OCI-LY3 (cell line): Measurements from ENCODE around the gene TPGS1.
A peak's percentile ranks its signal among the peaks of the same experiment; 100 is the strongest.

ENCODE experiments used
- H2AFZ ChIP-seq: fragments of 200-600, 300-600 bp; shearing (Covaris generic); 2 replicates; pipeline ENCODE4 v1.6.0; 2014; ENCODE audit warnings: antibody characterized with exemption, low read depth, low read length
- H3K27ac ChIP-seq: fragments of 200-600, 300-600 bp; sonication (generic); 2 replicates; pipeline ENCODE4 v1.5.1; 2014; ENCODE audit warnings: mild to moderate bottlenecking, low read length, moderate library complexity, mixed read lengths
- H3K27me3 ChIP-seq: fragments of 200-600, 300-600 bp; sonication (generic); 2 replicates; pipeline ENCODE4 v1.6.1; 2014; ENCODE audit warnings: low read depth, low read length, mixed read lengths
- H3K36me3 ChIP-seq: fragments of 200-600, 300-600 bp; sonication (generic); replicated peaks from 2 replicates; pipeline ENCODE3; 2014; ENCODE audit warnings: low read depth, low read length, mixed read lengths
- H3K4me1 ChIP-seq: fragments of 300-600, 200-600 bp; sonication (generic); 2 replicates; pipeline ENCODE4 v1.6.1; 2014; ENCODE audit warnings: low read length, mixed read lengths
- H3K4me2 ChIP-seq: fragments of 200-600, 300-600 bp; sonication (generic); 2 replicates; pipeline ENCODE4 v1.6.1; 2014; ENCODE audit warnings: low read length, mixed read lengths
- H3K4me3 ChIP-seq: fragments of 300-600, 200-600 bp; sonication (generic); 2 replicates; pipeline ENCODE4 v1.5.1; 2014; ENCODE audit warnings: antibody characterized with exemption, mild to moderate bottlenecking, low read length, moderate library complexity
- H3K79me2 ChIP-seq: fragments of 300-600, 200-600 bp; shearing (Covaris generic); 2 replicates; pipeline ENCODE4 v1.6.1; 2014; ENCODE audit warnings: mild to moderate bottlenecking, low read length, mixed read lengths
- H3K9ac ChIP-seq: fragments of 300-600, 200-600 bp; shearing (Covaris generic); 2 replicates; pipeline ENCODE4 v1.6.0; 2014; ENCODE audit warnings: mild to moderate bottlenecking, low read length, moderate library complexity
- H3K9me3 ChIP-seq: fragments of 200-600, 300-600 bp; shearing (Covaris generic); 2 replicates; pipeline ENCODE4 v1.6.1; 2014; ENCODE audit warnings: low read length, mixed read lengths; ENCODE audit not compliant: insufficient read depth
- H4K20me1 ChIP-seq: fragments of 200-600, 300-600 bp; sonication (generic); 2 replicates; pipeline ENCODE4 v1.6.1; 2016; ENCODE audit warnings: low read length, mixed read lengths; ENCODE audit not compliant: insufficient read depth
- EZH2phosphoT487 ChIP-seq: fragments of 200-600 bp; shearing (Covaris generic); IDR thresholded peaks from 2 replicates; pipeline ENCODE4 v1.6.1; 2018; ENCODE audit warnings: antibody characterized with exemption, mixed run types, low read depth
- TF ChIP-seq, protein P1 (sequence below): fragments of 200-600, 300-600 bp; sonication (generic); IDR thresholded peaks from 2 replicates; pipeline ENCODE4 v1.5.1; 2014; ENCODE audit warnings: antibody characterized with exemption, low read length, low read depth

TPGS1 gene

DNA sequence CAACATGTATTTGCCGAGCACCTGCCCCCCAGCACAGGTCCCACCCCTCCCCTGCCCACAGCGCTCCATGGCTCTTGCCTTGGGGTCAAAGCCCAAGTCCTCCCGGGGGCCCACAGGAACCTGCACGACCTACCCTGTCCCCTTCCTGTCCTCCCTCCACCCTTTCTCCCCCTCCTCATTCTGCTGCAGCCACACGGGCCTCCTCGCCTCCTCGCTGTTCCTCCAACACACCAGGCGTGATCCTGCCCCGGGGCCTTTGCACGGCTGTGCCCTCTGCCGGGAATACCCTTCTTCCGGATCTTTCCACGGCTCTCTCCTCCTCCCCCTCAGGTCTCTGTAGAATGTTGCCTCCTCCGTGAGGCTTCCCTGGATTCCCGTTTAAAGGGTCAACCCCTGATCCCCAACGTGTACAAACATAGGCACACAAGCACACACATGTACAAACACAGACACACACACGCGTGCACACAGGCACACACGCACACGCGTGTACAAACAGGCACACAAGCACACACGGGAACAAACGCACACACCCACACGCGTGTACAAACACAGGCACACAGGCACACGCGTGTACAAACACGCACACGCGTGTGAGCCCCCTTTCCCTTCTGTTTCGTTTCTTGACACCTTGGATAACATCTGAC, 8.2 kb upstream of the TPGS1 start:
- H3K4me2 ChIP-seq = no peak overlapping the region
- H4K20me1 ChIP-seq = no peaks in the 10 kb centered on the region
- H3K36me3 ChIP-seq = no peaks in the 10 kb centered on the region
- TF ChIP-seq, protein P1, sequence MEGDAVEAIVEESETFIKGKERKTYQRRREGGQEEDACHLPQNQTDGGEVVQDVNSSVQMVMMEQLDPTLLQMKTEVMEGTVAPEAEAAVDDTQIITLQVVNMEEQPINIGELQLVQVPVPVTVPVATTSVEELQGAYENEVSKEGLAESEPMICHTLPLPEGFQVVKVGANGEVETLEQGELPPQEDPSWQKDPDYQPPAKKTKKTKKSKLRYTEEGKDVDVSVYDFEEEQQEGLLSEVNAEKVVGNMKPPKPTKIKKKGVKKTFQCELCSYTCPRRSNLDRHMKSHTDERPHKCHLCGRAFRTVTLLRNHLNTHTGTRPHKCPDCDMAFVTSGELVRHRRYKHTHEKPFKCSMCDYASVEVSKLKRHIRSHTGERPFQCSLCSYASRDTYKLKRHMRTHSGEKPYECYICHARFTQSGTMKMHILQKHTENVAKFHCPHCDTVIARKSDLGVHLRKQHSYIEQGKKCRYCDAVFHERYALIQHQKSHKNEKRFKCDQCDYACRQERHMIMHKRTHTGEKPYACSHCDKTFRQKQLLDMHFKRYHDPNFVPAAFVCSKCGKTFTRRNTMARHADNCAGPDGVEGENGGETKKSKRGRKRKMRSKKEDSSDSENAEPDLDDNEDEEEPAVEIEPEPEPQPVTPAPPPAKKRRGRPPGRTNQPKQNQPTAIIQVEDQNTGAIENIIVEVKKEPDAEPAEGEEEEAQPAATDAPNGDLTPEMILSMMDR = no peak
- TF ChIP-seq EZH2phosphoT487 = no peak
- no peaks in the 10 kb centered on the region; the same call in 1 of the 2 replicates for H3K9me3 ChIP-seq
- H3K4me1 ChIP-seq = peaks cover 7% of the 10 kb centered on the region; the same call in 1 of the 2 replicates
- H3K9ac ChIP-seq = no peak overlapping the region
- H3K27ac ChIP-seq = no peak overlapping the region
- H3K27me3 ChIP-seq = no peaks in the 10 kb centered on the region
- H3K79me2 ChIP-seq = no peaks in the 10 kb centered on the region
- no peak overlapping the region for H2AFZ ChIP-seq
- no peak overlapping the region for H3K4me3 ChIP-seq

DNA sequence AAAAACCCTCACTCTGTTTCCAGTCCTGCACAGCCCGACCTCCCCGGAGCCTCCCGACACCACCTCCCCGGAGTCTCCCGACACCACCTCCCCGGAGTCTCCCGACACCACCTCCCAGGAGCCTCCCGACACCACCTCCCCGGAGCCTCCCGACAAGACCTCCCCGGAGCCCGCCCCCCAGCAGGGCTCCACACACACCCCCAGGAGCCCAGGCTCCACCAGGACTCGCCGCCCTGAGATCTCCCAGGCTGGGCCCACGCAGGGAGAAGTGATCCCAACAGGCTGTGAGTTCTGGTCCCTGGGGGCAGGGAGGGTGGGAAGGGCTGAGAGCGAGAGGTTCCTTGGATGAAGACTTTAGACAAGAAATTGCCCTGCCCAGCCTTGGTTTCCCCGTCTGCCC, 5.7 kb upstream of the TPGS1 start:
- Histone ChIP-seq H3K4me1 (peaks cover 7% of the 10 kb centered on the region; the same call in 1 of the 2 replicates), H3K4me3 (no peak overlapping the region), H4K20me1 (no peaks in the 10 kb centered on the region), H3K9ac (no peak overlapping the region), H2AFZ (no peak overlapping the region), H3K36me3 (no peaks in the 10 kb centered on the region), H3K4me2 (no peak overlapping the region), H3K9me3 (no peaks in the 10 kb centered on the region; the same call in 1 of the 2 replicates), H3K79me2 (no peaks in the 10 kb centered on the region), H3K27ac (no peak overlapping the region), H3K27me3 (no peaks in the 10 kb centered on the region)
- no peak for TF ChIP-seq EZH2phosphoT487
- TF ChIP-seq, protein P1 = no peak

DNA sequence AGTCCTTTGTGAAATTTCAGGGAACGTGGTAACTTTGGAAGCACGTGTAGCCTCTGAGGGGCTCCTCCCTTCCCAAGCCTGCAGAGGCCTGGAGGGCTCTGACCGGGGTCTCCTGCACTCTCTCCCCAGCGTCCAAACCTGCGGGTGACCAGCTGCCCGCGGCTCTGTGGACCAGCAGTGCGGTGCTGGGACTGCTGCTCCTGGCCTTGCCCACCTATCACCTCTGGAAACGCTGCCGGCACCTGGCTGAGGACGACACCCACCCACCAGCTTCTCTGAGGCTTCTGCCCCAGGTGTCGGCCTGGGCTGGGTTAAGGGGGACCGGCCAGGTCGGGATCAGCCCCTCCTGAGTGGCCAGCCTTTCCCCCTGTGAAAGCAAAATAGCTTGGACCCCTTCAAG, 2.7 kb upstream of the TPGS1 start:
- no peaks in the 10 kb centered on the region for H3K27me3 ChIP-seq
- no peak overlapping the region for H3K4me3 ChIP-seq
- TF ChIP-seq, protein P1 = no peak
- no peak for TF ChIP-seq EZH2phosphoT487
- no peak overlapping the region for H3K9ac ChIP-seq
- H3K4me2 ChIP-seq = no peak overlapping the region
- no peak overlapping the region for H3K27ac ChIP-seq
- H3K79me2 ChIP-seq = peaks cover 12% of the 10 kb centered on the region
- H2AFZ ChIP-seq = no peak overlapping the region
- peaks cover 16% of the 10 kb centered on the region for H3K4me1 ChIP-seq
- H4K20me1 ChIP-seq = no peaks in the 10 kb centered on the region
- H3K36me3 ChIP-seq = no peaks in the 10 kb centered on the region
- no peaks in the 10 kb centered on the region; the same call in 1 of the 2 replicates for H3K9me3 ChIP-seq

DNA sequence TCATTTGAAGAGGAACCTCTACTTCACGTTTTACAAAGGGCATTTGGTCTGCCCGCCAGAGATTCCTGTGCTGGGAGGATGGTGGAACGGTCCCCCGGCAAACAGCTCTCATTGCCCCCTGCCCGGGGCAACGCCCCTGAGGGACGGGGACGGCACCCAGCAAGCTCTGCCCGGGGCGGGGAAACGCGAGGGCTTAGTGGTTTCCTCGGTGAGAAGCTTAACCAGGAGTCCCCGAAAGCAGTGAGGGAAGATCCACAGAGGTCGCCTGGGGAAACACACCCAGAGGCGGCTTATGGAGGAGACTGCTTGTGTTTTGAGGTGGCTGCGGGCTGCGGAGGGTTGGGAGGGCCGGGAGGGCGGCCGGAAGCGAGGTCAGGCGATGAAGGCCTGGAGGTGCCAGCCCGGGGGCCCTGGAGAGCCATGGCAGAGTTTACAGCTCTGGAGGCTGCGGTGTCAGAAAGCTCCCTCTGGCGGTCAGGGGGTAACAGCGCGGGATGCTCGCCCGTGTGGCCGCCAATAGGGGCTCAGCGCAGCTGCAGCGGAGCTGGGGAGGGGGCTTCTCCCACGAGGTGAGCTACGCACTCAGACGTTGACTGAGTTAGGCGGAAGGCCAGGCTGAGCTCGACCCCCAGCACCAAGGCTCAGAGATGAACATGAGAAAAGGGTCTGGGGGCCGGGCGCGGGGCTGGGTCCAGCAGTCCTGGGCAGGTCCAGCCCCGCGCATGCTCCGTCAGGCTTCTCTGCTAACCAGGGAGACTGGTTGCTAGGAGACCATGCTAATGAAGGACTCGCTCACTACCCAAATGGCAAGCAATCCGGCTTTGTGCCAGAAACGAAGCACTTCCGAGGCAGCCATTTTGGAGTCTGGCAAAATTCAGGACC, 652 bp upstream of the TPGS1 start:
- Histone ChIP-seq H3K27ac (peak overlapping the region; percentile 83), H2AFZ (peak overlapping the region; percentile 96), H3K36me3 (no peaks in the 10 kb centered on the region), H3K9ac (peak overlapping the region; percentile 88), H3K27me3 (no peaks in the 10 kb centered on the region), H3K9me3 (no peaks in the 10 kb centered on the region; the same call in 1 of the 2 replicates), H3K4me3 (peak overlapping the region; percentile 82), H3K79me2 (peaks cover 12% of the 10 kb centered on the region), H4K20me1 (no peaks in the 10 kb centered on the region), H3K4me1 (peaks cover 29% of the 10 kb centered on the region), H3K4me2 (peak overlapping the region; percentile 93)
- no peak for TF ChIP-seq EZH2phosphoT487
- TF ChIP-seq, protein P1 = peak; percentile 96
